ENCODE data around the gene OCLN.
"Not testable (repeated sequence)": the region's sequence is repeated elsewhere in the genome, so short reads cannot be mapped to it uniquely, and the experiment has no call there.

OCLN gene

DNA sequence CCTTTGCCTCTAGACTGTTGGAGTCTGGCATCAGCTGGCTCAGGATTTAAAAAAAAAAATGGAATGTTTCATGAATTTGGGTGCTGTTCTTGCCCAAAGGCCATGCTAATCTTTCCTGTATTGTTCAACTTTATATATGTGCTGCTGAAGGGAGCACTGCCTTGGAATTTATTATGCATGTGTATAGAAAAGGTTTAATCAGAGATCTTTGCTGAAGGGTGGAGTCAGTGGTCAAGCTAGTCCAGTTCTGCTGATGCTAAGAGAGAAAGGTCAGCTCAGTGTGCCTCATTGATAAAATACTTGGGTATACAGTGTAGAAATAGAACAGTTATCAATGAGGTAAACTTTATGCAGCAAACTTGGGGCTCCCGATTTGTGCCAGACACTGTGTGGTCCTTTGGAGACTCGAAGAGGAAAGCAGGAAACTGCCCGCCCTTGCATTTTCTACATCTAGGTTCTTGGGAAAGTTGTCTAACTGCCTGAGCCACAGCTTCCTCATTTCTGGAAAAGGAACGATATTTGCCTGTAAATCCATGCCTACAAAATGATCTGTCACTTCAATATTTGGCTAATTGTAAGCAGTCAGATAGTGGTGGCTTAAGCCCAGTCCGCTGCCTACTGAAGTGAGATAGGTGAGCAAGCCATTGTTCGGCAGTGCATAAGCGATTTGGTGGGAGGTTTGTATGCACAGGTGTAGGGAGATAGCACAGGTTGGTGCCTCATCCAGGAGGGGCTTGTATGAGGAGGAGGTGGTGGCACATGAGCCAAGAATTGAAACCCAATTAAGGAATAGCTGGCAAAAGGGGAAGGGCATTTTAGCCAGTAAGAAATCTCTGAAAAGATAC lies 38.2 kb downstream of the OCLN start:
- DNase-seq = no peak

DNA sequence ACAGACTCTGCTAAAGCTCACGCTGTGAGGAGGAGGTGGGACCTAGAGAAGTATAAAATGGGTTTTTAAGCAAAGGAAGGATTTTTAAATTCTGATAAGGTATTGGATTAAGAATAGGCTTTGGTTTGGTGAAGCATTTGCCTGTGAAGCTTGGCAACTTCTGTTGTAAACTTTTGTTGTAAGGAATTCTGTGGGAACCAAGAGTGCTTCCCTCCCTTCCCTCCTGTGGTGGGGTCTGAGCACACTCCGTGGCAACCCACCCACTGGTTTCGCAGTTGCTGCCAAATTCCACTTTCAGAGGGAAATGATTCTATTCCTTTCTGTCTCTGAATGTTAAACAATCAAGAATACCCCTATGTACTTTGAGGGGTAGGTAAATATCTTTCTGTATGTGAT lies 38.8 kb downstream of the OCLN start:
- DNase-seq = no peak

DNA sequence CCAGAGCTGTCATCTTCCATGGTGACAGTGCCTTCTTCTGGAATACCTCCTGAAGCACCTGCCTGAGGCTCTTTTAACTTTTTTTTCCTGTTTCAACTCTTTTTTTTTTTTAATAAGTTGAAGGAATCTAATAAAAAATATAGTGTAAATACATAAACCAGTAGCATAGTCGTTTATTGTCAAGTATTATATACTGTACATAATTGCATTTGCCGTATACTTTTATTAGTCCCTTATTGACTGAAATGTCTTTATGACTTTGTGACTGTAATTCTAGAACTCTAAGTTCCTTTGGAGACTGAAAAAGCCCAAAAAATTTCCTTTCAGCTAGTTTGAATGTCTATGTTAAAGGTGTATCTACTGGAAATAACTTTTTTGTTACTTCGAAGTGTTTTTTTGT lies 45.3 kb downstream of the OCLN start:
- not testable (repeated sequence) for DNase-seq

DNA sequence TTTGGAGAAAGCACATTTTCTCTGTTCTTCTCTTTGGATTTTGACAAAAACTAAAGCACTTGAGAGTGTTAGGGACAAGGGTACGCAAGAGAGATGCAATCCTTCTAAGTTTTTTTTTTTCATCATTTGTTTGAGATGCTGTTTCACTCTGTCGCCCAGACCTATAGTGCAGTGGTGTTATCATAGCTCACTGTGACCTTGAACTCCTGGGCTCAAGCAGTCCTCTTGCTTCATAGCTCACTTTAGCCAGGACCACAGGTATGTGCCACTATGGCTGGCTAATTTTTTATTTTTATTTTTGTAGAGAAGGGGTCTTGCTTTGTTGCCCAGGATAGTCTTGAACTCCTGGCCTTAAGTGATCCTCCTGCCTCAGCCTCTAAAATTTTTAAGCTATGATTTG lies 46.1 kb downstream of the OCLN start:
- DNase-seq = not testable (repeated sequence)

DNA sequence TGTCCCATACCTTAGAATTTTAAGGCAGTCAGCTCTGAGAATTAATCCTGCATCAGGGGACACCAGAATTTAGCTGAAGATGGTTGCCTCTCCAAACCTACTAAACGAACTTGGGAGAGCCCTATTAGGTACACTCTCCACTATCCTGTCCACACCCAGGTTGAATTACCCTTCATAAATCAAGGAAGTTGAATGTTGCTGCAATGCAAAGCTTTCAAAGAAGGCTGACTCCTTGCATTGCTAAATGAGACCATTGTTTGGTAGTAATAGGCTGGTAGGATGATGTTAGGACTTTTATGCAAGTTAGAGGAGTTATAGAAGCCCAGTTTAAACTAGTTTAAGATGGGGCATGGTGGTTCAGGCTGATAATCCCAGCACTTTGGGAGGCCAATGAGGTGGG lies 48.8 kb downstream of the OCLN start:
- DNase-seq = not testable (repeated sequence)

DNA sequence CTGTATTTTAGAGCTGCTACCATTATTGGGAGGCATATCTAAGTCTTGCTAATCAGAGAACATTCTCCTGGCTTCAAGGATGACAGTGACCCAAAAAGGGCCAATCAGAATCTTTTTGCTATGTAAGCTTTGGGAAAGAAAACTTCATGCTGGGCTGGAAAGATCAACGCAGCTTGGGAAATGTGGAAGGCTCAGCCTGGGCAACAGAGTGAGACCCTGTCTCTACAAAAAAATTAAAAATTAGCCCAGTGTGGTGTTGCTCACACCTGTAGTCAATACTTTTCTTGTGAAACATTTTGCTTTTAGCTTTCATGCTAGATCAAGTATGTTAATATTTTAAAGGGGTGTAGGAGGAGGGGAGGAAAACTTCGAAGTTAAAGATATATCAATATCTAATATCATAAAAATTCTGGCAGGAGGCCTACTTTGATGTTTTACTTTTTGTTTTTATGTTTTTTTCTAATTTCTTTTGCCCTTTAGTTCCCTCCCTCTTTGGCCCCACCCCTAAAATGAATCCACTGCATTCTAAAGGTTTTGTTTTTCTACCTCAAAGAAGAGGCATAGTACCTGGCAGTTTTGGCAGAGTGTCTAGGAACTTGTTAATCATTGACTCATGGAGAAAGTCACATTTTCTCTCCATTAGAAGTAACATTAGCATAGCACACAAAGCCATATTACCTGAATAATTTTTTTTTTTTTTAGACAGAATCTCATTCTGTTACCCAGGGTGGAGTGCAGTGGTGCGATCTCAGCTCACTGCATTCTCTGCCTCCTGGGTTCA lies 50.4 kb downstream of the OCLN start:
- not testable (repeated sequence) for DNase-seq

DNA sequence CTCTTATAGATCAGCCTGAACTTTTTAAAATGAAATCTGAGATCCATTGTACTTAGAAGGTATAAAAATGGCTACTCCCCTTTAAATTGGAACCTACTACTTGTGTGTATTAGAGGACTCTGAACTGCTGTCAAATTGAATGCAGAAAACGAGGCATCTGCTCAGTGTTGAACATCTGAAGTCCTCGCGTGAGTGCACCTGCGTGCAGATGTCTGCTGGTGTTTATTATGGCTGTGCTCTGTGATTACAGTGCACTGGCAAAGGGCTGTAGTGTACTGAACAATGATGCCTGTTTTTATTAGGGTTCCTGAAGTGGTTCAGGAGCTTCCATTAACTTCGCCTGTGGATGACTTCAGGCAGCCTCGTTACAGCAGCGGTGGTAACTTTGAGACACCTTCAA lies 52.0 kb downstream of the OCLN start:
- DNase-seq = not testable (repeated sequence)

DNA sequence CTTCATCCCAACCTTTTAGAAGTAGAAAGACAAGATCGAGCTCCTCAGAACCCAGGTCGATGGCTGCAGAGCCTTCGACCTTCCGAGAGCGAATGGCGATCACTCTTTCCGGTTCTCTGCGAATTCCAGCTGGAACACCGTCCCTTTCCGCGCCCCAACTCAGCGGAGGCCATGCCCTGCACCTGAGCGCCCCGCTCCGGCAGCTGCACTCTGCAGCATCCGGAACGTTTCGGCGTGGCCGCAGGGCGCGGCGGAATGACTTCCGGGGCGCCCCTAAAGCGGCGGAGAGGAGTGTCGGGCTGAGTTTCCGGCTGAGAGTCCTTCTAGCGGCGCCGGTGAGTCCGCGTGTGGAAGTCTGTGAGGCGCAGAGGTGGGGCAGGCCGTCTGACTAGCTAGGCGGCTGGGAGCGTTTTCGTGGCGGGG lies 67.3 kb downstream of the OCLN start, which contains the start of gene GTF2H2C:
Gene GTF2H2C (plus strand): TSS at position 284 of the 423 bp plus-strand sequence. CDS start 4,942 bp downstream, outside the sequence.
- DNase-seq = peak; percentile 70 to 73

DNA sequence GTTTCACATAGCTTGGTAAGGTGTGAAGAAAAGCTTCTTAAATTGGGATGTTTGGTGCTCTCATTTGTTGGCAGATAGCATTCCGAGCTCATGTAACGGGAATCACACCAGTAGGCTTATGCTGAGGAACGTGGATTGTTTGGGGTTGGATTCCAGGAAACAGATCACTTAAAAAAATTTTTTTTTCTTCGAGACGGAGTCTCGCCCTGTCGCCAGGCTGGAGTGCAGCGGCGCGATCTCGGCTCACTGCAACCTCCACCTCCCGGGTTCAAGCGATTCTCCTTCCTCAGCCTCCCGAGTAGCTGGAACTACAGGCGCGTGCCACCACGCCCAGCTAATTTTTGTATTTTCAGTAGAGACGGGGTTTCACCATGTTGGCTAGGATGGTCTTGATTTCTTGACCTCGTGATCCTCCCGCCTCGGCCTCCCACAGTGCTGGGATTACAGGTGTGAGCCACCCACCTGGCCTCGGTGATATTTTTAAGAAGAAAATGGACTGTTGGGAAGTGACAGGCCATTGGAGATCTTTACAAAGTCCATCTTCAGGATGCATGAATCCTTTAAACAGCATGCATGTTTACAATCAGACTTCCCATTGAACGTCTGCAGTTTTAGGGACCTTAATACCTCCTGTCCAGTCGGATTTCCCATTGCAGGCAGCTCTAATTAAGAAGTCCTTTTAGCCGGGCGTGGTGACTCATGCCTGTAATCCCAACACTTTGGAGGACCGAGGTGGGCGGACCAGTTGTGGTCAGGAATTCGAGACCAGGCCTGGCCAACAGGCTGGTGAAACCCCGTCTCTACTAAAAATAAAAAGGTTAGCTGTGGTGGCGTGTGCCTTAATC lies 68.2 kb downstream of the OCLN start:
- DNase-seq = not testable (repeated sequence)

DNA sequence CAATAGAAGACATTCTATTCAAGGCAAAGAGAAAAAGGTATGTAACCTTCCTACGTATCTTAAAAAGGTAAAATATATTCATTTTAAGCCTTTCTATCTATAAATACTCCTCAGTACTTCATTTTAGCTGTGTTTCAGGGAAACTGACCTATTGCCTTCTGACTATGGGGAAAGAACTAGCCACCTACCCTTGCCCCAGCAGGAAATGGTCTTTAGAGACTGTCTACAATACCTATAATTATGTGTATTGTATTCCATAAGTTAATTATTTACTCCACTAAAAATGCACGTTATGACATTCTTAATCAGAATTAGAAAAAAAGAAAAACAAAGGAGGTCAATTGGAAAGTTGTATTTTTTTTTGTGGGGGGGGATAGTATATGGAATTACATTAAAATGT lies 73.6 kb downstream of the OCLN start:
- DNase-seq = not testable (repeated sequence)

DNA sequence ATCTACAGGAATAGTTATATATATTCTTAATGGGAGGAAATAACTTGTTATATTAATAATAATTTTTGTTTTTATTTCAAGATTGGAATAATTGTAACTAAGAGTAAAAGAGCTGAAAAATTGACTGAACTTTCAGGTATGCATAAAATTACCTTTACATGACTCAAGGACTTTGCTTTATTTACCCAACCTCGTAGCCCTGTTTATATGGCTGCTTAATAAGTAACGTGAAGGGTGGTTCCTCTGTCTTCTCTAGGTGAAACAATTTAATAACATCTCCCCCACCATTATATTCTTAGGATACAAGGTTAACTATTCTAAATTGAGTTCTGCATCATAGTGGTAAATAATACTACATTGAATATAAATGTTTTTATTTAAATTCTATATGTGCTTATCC lies 75.5 kb downstream of the OCLN start:
- not testable (repeated sequence) for DNase-seq

DNA sequence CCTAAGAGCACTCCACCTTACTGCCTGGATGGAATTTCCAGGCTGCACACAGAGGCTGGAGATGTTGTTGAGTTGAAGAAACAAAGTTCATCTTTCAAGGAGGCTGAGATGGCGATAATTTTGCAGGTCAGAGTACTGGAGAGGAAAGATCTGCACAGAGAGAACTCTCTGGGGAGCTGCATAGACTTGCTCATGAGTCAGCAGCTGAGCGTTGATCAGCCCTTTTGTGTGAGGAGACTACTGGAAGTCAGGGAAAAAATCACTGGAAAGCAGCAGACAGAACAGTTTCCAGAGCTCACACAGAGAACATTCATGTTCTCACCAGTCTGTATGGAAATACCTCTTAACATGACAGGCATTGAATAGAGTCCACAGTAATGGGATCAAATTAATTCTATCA lies 90.8 kb downstream of the OCLN start:
- not testable (repeated sequence) for DNase-seq

DNA sequence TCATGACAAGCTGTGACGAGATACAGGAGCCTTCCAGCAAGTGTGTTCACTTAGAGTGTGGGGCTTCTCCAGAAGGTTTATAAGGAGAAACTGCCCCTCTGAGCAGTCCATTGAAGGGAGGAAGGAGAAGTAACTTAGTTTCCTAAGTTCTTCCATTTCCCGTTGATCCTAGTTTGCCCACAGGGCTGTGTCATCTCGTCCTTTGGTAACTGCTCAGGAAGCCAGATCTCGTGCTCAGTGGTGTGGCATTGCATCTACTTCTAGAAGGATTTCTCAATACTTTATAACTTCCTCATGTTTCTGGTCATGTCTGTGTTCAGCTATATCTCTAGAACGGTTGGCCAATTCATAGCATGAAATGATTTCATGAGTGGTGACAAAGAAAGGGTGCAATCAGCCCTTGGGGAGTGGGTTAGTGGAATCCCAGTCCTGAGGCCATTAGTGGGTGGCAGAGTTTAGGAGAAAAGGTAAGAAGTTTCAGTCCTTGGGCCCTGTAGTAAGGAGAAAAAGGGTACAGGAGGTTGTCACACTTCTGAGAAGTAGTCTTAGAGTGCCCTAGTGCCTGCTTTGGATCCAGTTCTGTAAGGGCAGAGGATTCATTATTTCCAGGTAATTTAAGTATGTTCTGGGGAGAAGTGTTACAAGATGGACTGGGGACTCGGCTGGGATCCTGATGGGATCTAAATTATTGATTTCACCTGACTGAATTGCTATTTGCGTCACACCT lies 103.7 kb downstream of the OCLN start:
- DNase-seq = not testable (repeated sequence)

DNA sequence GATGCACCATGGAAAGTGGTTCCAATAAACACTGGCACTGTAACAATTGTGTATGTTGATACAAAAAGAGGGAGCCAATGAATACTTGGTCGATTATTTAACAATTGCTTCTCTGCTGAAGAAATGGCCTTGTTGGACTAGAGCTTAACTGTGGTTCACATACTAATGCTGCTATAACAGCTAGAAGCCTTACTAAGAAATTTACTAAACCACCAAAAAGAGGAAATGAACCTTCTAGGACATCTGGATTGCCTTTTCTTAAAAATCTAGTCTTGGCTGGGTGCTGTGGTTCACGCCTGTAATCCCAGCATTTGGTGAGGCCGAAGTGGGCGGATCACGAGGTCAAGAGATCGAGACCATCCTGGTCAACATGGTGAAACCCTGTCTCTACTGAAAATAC lies 109.4 kb downstream of the OCLN start:
- DNase-seq = not testable (repeated sequence)

DNA sequence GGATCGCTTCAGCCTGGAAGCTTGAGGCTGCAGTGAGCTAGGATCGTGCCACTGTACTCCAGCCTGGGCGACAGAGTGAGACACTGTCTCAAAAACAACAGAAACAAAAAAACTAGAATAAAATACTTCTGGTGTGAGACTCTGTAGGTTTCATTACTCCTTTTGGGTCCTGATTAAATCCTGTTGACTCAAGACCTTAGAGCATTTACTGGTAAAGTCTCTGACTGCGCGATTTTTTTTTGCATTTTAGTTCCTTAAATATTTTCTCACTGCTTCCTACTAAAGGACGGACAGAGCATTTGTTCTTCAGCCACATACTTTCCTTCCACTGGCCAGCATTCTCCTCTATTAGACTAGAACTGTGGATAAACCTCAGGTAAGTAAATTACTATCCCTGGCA lies 114.2 kb downstream of the OCLN start:
- DNase-seq = not testable (repeated sequence)
